Stimulated activated CD8-positive, alpha-beta memory T cell treated with anti-CD3 and anti-CD28 coated beads, Interleukin-7, amount 100 ng/mL, for 48 hours (primary cell): ENCODE results near the gene CDH13.

ENCODE experiments used
- DNase-seq, 2 donors: peaks; one replicate each; pipeline ENCODE4 v3.0.0-alpha.2; 2020; ENCODE audit warnings: low read depth in 1 of 2; ENCODE audit errors: extremely low read depth in 1 of 2

CDH13 gene

DNA sequence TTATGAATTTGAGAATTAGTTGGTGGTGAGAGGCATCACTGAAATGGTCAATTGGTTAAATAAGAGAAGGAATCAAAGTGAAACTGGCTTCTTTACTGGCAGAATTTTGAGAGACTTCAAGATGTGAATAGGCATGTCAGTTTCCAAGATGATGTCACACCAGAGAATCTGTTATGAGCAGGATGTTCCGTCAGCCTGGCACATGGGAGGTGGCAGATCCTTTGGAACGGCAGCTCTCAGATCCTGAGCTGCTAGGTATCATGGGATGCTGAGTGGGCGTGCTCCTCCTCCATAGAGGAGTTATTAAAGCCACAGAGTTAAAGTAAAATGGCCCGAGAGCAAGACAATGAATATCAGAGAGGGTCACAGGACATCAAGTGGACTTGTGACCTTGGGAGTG, 736.8 kb downstream of the CDH13 start:
- no peak for DNase-seq

- DNase-seq = no peak
These were observed 738.4 kb downstream of the CDH13 start for GRCh38 chr16:83365166-83365565.

DNA sequence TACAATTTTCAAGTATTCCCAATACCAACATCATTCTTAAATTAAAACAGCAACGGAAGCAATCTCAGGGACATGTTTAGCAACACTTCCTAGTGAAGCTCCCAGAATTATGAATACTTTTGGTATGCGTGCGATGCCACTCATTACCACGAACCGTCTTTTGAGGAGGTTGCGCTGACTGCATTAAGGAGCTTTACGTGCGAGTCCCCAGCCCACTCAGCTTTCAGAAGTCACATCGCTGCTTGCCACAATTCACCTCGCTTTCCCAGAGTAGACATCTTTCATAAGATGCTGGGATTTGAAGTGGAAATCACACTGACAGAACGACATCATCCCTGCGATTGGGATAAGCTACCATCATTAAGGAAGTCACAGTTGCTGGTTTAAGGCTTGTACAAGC, 739.5 kb downstream of the CDH13 start:
- DNase-seq = no peak

- DNase-seq = no peak
These were observed 748.2 kb downstream of the CDH13 start for GRCh38 chr16:83374979-83375378.

DNA sequence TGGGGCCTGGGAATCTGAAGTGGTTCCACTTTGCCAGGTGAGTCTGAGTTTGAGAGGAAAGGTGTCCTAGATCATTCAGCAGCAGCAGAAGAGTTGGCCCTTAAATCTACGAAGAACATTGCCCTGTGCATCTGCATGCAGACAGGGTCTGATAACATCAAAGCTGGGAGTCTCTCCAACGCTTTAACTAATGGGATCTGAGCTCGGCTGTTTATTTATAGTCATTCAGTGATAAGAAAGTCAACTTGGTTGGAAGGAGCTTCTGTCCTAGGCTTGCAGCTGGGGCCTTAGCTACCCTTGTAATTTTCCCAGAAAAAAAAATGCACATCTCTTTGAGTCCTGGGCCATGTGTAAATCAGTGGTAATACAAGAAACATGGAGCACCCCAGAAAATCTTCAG, 763.0 kb downstream of the CDH13 start:
- DNase-seq = no peak

- no peak for DNase-seq
These were observed 764.0 kb downstream of the CDH13 start for GRCh38 chr16:83390759-83391158.

- no peak for DNase-seq
These were observed 766.0 kb downstream of the CDH13 start for GRCh38 chr16:83392743-83393142.

DNA sequence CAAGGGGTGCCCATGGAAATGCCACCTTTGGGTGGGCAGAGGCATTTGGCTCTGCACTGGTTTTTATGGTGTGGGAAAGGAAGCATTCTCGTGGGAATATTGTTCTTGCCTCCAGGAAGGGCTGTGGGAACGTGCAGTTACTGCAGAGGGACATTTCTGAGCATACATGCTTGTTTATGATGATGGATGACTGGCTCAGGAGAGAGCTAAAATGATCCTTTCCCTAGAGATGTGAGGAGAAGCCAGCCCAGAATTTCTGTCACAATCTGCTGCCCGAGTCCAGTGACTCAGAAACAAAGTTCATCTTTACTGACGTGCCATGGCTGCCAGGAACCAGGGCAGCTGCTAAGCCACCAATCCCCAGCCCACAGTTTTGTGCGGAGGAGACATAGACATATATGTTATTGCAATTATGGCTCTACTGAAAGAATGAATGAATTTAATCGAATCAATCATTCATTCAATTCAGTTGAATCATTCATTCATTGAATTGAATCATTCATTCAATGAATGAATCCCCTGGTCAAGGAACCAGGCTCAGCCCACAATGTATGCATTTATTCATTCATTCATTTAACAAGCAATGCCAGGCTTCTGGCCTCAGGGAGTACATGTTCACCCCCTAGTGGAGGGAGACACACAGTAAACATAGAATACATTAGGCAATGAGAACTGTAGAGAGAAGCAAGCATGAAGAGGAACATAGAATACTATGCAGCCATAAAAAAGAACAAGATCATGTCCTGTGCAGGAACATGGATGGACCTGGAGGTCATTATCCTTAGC, 766.6 kb downstream of the CDH13 start:
- DNase-seq = no peak

- no peak for DNase-seq
These were observed 771.0 kb downstream of the CDH13 start for GRCh38 chr16:83397601-83398291.

GRCh38 chr16:83400234-83400633, 773.5 kb downstream of the CDH13 start:
- no peak for DNase-seq

GRCh38 chr16:83402160-83402814, 775.5 kb downstream of the CDH13 start:
- no peak for DNase-seq

- DNase-seq = no peak
These were observed 776.2 kb downstream of the CDH13 start for GRCh38 chr16:83402967-83403366.

GRCh38 chr16:83403761-83404160, 777.0 kb downstream of the CDH13 start:
- no peak for DNase-seq

GRCh38 chr16:83404261-83404660, 777.5 kb downstream of the CDH13 start:
- no peak for DNase-seq

DNA sequence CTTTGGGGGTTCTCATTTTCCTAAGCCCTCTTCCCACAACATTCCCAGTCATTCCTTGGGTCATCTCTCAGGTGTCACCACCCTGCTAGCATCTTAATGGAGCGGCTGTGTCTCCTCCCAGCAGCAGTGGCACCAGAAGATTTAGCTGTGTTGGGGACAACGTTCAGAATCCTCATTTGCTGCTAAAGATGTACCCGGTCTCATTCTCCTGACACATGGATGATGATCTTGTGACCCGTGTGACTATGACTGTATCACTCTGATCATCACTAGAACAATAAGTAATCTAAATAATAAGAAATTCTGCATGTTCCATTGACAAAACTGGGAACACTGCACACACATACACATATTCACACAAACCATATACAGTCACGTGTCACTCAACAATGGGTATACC, 781.2 kb downstream of the CDH13 start:
- DNase-seq = no peak

DNA sequence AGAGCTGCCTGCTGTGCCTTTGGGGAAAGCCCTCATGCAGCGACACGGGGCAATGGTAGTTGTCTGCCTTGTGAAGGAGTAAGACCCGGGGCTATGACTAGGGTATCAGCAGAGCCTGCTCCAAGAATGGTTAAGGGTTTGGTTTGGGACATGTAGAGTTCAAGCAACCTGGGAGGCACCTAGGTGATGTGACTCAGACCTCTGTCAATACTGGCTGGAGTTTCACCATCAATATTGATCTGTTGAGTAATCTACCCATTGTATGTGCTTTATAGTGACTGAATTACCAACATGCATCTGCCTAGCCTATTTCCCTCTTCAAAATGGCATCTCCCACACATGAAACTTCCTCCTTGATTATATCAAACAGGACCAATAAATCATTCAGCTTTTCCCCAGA, 782.6 kb downstream of the CDH13 start:
- no peak for DNase-seq

DNA sequence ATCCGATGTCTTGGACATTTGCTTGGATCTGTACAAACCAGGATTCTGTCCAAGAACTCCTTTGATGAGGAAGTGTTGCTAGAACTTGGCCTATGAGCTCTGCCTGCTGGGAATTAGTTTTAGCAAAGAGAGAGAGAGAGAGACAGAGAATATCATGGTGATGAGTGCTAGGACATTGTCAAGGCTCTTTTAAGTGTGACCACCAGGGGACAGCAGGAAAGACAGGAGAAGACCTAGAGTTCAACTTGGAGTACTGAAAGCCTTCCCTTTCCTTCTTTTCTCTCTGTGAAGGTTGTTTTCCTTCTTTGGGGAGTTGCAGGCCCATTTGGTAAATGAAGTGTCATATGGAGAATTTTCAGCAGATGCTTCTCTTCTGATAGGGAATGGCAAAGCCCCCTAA, 791.8 kb downstream of the CDH13 start:
- DNase-seq = no peak

DNA sequence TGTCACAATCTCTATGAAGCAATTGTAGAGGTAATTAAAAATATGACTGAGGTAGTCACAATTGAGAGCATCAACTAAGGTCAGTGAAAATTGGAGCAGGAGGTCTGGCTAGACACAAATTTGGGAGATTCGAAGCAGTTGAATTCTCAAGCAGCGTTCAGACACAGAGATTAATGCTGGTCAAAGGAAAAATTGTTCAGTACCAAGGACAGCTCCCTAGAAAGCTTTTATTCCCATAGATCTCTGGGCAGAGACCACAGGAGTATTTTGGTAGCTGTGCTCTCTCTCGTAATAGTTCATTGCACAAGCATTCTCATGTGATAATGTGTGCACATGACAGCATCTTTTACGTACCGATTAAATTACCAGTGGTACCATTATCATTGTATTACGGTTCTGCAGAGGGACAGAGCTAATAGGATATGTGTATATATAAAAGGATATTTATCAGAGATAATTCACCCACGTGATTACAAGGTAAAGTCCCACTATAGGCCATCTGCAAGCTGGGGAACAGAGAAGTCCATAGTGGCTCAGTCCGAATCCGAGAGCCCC, 793.5 kb downstream of the CDH13 start:
- DNase-seq = no peak

DNA sequence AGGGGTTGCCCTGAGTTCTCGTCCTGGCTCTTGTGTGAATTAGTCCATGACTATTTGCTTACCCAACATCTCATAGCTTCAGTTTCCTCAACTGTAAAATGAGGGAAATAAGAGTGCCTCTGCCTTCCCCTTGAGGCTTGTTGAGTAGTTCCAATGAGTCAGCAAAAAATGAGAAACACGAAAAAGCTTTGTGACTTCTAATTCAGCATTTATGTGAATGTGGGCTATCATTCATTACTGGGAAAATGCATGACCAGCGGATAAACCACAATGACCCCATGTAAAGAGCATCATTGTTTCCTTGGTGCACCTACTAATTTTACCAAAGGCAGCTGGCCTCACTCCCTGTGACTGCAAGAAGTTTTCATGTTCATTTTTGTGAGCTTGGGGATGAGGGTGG, 806.4 kb downstream of the CDH13 start:
- no peak for DNase-seq

GRCh38 chr16:83437036-83437435, 810.3 kb downstream of the CDH13 start:
- no peak for DNase-seq

GRCh38 chr16:83438326-83438725, 811.6 kb downstream of the CDH13 start:
- DNase-seq = no peak

DNA sequence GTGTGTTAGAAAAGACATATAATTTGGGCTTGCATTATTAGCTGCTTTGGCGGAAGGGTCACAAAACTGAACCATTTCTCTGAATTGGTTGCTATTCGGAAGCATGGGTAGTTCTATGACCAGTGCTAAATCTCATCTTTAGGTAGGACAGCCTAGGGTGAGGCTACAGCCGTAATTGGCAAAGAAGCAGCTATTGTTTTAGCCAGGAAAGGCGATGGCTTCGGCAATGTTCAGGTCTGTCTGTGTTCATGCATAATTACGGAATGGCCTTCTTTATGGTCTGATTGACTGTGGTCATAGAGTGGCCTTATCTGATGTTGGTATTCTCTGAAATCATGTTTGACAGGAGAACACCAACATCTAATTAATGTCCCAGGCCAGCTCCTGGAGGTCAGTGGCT, 812.6 kb downstream of the CDH13 start:
- DNase-seq = no peak
